SK-N-SH treated with all-trans-retinoic acid at 6 μM for 48 hours (cell line): ENCODE measurements around the gene PRKCE.

Experiments
- ATAC-seq: fragments of 200-7000 bp; cut with Tn5 transposase; 3 replicates; pipeline ENCODE4 v1.9.1; 2020; ENCODE audit warnings: mild to moderate bottlenecking, moderate library complexity
- ARNTL ChIP-seq: fragments of 450-650 bp; formaldehyde crosslinking; IDR thresholded peaks from 2 replicates; pipeline ENCODE4 v1.5.0; 2020; ENCODE audit warnings: low read depth, mild to moderate bottlenecking, moderate library complexity, borderline replicate concordance
- BACH2 ChIP-seq: fragments of 250-450 bp; sonication (Bioruptor Pico); IDR thresholded peaks from 2 replicates; pipeline ENCODE4 v1.9.0; 2021; ENCODE audit warnings: mild to moderate bottlenecking, borderline replicate concordance
- CSDC2 ChIP-seq: fragments of 250-450 bp; sonication (Bioruptor Pico); IDR thresholded peaks from 2 replicates; pipeline ENCODE4 v1.5.0; 2020; ENCODE audit warnings: mild to moderate bottlenecking, moderate library complexity
- ESRRG ChIP-seq: fragments of 250-450 bp; sonication (Bioruptor Pico); IDR thresholded peaks from 2 replicates; pipeline ENCODE4 v1.6.1; 2021; ENCODE audit warnings: mild to moderate bottlenecking
- GLIS3 ChIP-seq: fragments of 250-450 bp; sonication (Bioruptor Pico); IDR thresholded peaks from 2 replicates; pipeline ENCODE4 v1.5.0; 2020; ENCODE audit warnings: mild to moderate bottlenecking, moderate library complexity
- ISL1 ChIP-seq: fragments of 250-450 bp; sonication (Bioruptor Pico); IDR thresholded peaks from 2 replicates; pipeline ENCODE4 v2.1.2; 2022; ENCODE audit warnings: mild to moderate bottlenecking, moderate library complexity
- OSR1 ChIP-seq: fragments of 250-450 bp; sonication (Bioruptor Pico); IDR thresholded peaks from 2 replicates; pipeline ENCODE4 v1.8.0; 2022; ENCODE audit warnings: moderate library complexity, mild to moderate bottlenecking, inconsistent platforms
- PPARA ChIP-seq: fragments of 250-450 bp; sonication (Bioruptor Pico); IDR thresholded peaks from 2 replicates; pipeline ENCODE4 v1.5.0; 2020; ENCODE audit warnings: mild to moderate bottlenecking, borderline replicate concordance
- RARB ChIP-seq: fragments of 250-450 bp; sonication (Bioruptor Pico); IDR thresholded peaks from 2 replicates; pipeline ENCODE4 v1.8.0; 2021; ENCODE audit warnings: mild to moderate bottlenecking, moderate library complexity
- SNAI2 ChIP-seq: fragments of 250-450 bp; sonication (Bioruptor Pico); IDR thresholded peaks from 2 replicates; pipeline ENCODE4 v1.5.0; 2020; ENCODE audit warnings: mild to moderate bottlenecking, moderate library complexity
- TCF4 ChIP-seq: fragments of 250-450 bp; sonication (Bioruptor Pico); IDR thresholded peaks from 2 replicates; pipeline ENCODE4 v1.8.0; 2021; ENCODE audit warnings: mild to moderate bottlenecking, moderate library complexity, borderline replicate concordance
- TOX ChIP-seq: fragments of 250-450 bp; sonication (Bioruptor Pico); IDR thresholded peaks from 2 replicates; pipeline ENCODE4 v1.8.0; 2021; ENCODE audit warnings: mild to moderate bottlenecking, moderate library complexity, borderline replicate concordance
- ZC3H10 ChIP-seq: fragments of 250-450 bp; sonication (Bioruptor Pico); IDR thresholded peaks from 2 replicates; pipeline ENCODE4 v1.5.1; 2021; ENCODE audit warnings: mild to moderate bottlenecking, moderate library complexity
- ZFP30 ChIP-seq: fragments of 450-650 bp; formaldehyde crosslinking; IDR thresholded peaks from 2 replicates; pipeline ENCODE4 v1.5.0; 2022; ENCODE audit warnings: mild to moderate bottlenecking, moderate library complexity
- ZNF565 ChIP-seq: fragments of 450-650 bp; formaldehyde crosslinking; conservative IDR thresholded peaks from 2 replicates; pipeline ENCODE4 v1.5.0; 2020; ENCODE audit warnings: low read depth, mild to moderate bottlenecking, moderate library complexity
- ZNF70 ChIP-seq: fragments of 450-650 bp; formaldehyde crosslinking; IDR thresholded peaks from 2 replicates; pipeline ENCODE4 v1.5.0; 2020; ENCODE audit warnings: mild to moderate bottlenecking, moderate library complexity
- ZNF8 ChIP-seq: fragments of 450-650 bp; formaldehyde crosslinking; IDR thresholded peaks from 2 replicates; pipeline ENCODE4 v1.5.0; 2020; ENCODE audit warnings: mild to moderate bottlenecking, moderate library complexity
- TF ChIP-seq, protein P1 (sequence below): fragments of 250-450 bp; sonication (Bioruptor Pico); IDR thresholded peaks from 2 replicates; pipeline ENCODE4 v1.5.1; 2020; ENCODE audit warnings: low read depth, mild to moderate bottlenecking, moderate library complexity
- TF ChIP-seq, protein P2 (sequence below): fragments of 250-450 bp; sonication (Bioruptor Pico); IDR thresholded peaks from 2 replicates; pipeline ENCODE4 v1.8.0; 2021; ENCODE audit warnings: low read depth, mild to moderate bottlenecking, moderate library complexity, borderline replicate concordance
- TF ChIP-seq, protein P3 (sequence below): fragments of 250-450 bp; sonication (Bioruptor Pico); IDR thresholded peaks from 2 replicates; pipeline ENCODE4 v1.5.0; 2020; ENCODE audit warnings: mild to moderate bottlenecking, moderate library complexity
- TF ChIP-seq, protein P4 (sequence below): fragments of 250-450 bp; sonication (Bioruptor Pico); IDR thresholded peaks from 2 replicates; pipeline ENCODE4 v1.8.0; 2020; ENCODE audit warnings: mild to moderate bottlenecking, moderate library complexity, borderline replicate concordance

Gene PRKCE

GRCh38 chr2:45716915-45717314 is 65.4 kb downstream of the PRKCE start:
- ATAC-seq: no peak
- no peak for TF ChIP-seq ZNF8
- TF ChIP-seq ZNF565 (CRISPR knock-in tag): no peak
- TF ChIP-seq, protein P1, sequence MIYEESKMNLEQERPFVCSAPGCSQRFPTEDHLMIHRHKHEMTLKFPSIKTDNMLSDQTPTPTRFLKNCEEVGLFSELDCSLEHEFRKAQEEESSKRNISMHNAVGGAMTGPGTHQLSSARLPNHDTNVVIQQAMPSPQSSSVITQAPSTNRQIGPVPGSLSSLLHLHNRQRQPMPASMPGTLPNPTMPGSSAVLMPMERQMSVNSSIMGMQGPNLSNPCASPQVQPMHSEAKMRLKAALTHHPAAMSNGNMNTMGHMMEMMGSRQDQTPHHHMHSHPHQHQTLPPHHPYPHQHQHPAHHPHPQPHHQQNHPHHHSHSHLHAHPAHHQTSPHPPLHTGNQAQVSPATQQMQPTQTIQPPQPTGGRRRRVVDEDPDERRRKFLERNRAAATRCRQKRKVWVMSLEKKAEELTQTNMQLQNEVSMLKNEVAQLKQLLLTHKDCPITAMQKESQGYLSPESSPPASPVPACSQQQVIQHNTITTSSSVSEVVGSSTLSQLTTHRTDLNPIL (CRISPR knock-in tag): no peak
- no peak for TF ChIP-seq BACH2 (CRISPR knock-in tag)
- TF ChIP-seq, protein P2, sequence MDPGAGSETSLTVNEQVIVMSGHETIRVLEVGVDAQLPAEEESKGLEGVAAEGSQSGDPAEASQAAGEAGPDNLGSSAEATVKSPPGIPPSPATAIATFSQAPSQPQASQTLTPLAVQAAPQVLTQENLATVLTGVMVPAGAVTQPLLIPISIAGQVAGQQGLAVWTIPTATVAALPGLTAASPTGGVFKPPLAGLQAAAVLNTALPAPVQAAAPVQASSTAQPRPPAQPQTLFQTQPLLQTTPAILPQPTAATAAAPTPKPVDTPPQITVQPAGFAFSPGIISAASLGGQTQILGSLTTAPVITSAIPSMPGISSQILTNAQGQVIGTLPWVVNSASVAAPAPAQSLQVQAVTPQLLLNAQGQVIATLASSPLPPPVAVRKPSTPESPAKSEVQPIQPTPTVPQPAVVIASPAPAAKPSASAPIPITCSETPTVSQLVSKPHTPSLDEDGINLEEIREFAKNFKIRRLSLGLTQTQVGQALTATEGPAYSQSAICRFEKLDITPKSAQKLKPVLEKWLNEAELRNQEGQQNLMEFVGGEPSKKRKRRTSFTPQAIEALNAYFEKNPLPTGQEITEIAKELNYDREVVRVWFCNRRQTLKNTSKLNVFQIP (CRISPR knock-in tag): no peak
- TF ChIP-seq TCF4 (CRISPR knock-in tag): no peak
- no peak for TF ChIP-seq TOX
- TF ChIP-seq ARNTL: no peak
- TF ChIP-seq ISL1 (CRISPR knock-in tag): no peak
- no peak for TF ChIP-seq GLIS3 (CRISPR knock-in tag)
- no peak for TF ChIP-seq CSDC2
- no peak for TF ChIP-seq ZNF70 (CRISPR knock-in tag)
- no peak for TF ChIP-seq RARB (CRISPR knock-in tag)
- no peak for TF ChIP-seq ZFP30 (CRISPR knock-in tag)
- TF ChIP-seq, protein P3, sequence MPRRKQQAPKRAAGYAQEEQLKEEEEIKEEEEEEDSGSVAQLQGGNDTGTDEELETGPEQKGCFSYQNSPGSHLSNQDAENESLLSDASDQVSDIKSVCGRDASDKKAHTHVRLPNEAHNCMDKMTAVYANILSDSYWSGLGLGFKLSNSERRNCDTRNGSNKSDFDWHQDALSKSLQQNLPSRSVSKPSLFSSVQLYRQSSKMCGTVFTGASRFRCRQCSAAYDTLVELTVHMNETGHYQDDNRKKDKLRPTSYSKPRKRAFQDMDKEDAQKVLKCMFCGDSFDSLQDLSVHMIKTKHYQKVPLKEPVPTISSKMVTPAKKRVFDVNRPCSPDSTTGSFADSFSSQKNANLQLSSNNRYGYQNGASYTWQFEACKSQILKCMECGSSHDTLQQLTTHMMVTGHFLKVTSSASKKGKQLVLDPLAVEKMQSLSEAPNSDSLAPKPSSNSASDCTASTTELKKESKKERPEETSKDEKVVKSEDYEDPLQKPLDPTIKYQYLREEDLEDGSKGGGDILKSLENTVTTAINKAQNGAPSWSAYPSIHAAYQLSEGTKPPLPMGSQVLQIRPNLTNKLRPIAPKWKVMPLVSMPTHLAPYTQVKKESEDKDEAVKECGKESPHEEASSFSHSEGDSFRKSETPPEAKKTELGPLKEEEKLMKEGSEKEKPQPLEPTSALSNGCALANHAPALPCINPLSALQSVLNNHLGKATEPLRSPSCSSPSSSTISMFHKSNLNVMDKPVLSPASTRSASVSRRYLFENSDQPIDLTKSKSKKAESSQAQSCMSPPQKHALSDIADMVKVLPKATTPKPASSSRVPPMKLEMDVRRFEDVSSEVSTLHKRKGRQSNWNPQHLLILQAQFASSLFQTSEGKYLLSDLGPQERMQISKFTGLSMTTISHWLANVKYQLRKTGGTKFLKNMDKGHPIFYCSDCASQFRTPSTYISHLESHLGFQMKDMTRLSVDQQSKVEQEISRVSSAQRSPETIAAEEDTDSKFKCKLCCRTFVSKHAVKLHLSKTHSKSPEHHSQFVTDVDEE: no peak
- TF ChIP-seq SNAI2 (CRISPR knock-in tag): no peak
- TF ChIP-seq, protein P4, sequence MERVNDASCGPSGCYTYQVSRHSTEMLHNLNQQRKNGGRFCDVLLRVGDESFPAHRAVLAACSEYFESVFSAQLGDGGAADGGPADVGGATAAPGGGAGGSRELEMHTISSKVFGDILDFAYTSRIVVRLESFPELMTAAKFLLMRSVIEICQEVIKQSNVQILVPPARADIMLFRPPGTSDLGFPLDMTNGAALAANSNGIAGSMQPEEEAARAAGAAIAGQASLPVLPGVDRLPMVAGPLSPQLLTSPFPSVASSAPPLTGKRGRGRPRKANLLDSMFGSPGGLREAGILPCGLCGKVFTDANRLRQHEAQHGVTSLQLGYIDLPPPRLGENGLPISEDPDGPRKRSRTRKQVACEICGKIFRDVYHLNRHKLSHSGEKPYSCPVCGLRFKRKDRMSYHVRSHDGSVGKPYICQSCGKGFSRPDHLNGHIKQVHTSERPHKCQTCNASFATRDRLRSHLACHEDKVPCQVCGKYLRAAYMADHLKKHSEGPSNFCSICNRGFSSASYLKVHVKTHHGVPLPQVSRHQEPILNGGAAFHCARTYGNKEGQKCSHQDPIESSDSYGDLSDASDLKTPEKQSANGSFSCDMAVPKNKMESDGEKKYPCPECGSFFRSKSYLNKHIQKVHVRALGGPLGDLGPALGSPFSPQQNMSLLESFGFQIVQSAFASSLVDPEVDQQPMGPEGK (CRISPR knock-in tag): no peak

DNA sequence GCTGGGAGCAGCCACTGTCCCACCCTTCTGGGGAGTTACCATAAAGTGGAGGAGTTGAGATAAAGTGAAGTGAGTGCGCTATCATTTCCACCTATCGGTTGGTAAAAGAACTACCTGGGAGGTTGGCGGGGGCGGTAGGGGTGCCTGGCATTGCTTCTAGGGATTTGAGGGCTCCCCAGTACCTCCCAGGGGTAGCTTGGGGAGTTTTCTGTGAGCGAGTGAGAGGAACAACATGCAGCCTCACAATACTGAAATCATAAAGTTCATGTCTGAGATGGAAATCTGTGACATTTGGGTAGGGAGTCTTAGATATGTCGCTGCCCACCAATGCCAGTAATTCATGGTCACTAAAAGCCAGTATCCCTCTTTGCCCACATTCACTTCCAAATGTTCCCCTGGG is 68.7 kb downstream of the PRKCE start:
- no peak for ATAC-seq
- TF ChIP-seq ZC3H10: no peak
- no peak for TF ChIP-seq PPARA
- TF ChIP-seq CSDC2: no peak
- TF ChIP-seq, protein P1 (CRISPR knock-in tag): no peak
- TF ChIP-seq, protein P4 (CRISPR knock-in tag): no peak
- TF ChIP-seq SNAI2 (CRISPR knock-in tag): no peak
- no peak for TF ChIP-seq ZFP30 (CRISPR knock-in tag)
- TF ChIP-seq, protein P2 (CRISPR knock-in tag): no peak
- TF ChIP-seq, protein P3: no peak
- TF ChIP-seq BACH2 (CRISPR knock-in tag): no peak
- TF ChIP-seq GLIS3 (CRISPR knock-in tag): no peak
- TF ChIP-seq OSR1 (CRISPR knock-in tag): no peak
- TF ChIP-seq ZNF70 (CRISPR knock-in tag): no peak
- TF ChIP-seq TCF4 (CRISPR knock-in tag): no peak
- no peak for TF ChIP-seq ESRRG (CRISPR knock-in tag)
- TF ChIP-seq TOX: no peak
- no peak for TF ChIP-seq ZNF565 (CRISPR knock-in tag)
